NCI-H748 treated with DMSO at 0.1 percent for 48 hours (cell line): ENCODE results near the gene TMEM225B.
"Not testable (repeated sequence)": the region's sequence is repeated elsewhere in the genome, so short reads cannot be mapped to it uniquely, and the experiment has no call there.

Source experiments
- DNase-seq: peaks from one replicate; lab custom pipeline; 2025; lab: John Stamatoyannopoulos, UW

The TMEM225B gene

DNA sequence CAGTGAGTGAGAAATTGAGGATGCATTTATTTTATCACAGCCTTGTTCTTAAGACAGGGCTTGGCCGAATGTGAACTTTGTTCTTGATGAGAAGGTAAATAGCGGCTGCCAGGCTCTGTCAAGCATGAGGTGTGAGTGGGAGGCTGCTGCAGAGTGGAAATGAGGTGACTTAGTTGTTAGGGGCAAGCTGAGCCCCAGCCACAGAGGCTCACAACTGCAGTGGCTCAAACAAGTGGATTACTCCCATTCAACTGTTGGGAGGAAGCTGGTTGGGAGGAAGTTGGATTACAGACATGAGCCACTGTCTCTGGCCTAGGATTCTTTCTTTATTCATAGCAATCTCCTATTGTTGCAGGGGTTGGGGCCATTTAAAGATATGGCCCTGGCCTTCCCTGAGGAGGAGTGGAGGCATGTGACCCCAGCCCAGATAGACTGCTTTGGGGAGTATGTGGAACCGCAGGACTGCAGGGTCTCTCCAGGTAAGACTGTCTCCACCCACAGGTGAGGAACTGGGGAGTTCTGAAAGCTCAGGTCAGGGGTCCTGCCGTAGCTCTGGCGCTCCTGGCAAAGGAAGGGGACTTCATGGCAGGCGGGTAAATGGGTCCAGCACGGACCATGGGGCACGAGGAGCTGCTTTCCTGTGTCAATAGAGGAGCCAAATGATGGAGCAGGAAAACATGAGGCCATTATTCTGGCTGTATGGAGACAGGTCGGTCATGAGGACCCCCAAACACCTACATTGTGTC lies 25.8 kb downstream of the TMEM225B start:
- DNase-seq = no peak

DNA sequence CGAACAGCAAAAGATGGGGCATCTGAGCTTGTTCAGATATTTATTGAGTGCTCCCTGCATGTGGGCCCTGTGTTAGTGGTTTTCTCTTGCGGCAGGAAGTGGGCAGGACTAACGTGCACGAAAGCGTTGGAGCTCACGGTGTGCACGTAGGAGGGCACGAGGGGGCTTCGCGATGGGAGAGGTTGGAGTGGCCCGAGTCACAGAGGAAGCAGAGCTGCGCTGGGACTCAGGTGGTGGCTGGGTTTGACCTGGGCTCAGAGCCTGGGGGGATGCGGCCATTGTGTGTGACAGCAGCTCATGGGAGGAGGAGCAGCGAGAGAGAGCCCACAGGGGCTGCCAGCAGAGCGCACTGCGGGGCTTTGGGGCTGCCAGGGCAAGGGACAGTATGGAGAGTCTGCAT lies 26.4 kb downstream of the TMEM225B start:
- no peak for DNase-seq

DNA sequence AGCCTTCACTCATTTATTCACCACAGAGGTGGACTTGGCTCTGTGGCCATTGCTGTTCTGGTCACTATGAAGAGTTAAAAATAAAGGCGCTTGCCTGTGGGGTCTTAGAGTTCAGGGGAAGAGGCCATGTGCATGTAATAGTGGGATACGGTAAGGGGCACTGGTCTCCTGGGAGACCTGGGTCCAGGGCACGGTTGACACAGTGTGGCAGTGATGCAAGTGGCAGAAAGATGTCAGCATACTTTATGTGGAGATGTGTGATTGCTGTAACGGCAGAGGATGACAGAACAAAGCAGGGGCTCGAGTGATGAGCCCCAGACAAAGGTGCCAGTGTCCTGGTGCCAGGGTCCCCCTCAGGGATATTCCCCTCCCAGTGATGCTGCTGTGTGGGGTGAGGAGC lies 27.3 kb downstream of the TMEM225B start:
- no peak for DNase-seq

DNA sequence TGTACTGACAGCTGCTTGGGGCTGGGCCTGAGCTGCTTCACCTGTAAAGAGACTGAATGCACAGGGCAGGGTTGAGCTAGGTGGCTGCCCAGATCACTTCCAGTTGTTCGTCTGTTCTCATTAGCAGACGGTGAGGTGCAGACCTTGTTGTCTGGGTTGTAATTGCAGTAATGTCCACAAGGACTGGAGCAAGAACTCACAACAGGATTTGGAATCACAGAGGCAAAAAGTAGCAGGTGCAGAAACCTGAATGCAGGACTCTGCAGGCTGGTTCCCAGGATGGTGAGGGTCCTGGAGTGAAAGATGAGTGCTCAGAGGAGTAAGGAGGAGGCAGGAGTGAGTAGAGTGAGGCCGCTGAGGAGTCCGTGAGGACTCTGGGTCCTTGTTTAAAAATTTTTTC lies 27.9 kb downstream of the TMEM225B start:
- no peak for DNase-seq

DNA sequence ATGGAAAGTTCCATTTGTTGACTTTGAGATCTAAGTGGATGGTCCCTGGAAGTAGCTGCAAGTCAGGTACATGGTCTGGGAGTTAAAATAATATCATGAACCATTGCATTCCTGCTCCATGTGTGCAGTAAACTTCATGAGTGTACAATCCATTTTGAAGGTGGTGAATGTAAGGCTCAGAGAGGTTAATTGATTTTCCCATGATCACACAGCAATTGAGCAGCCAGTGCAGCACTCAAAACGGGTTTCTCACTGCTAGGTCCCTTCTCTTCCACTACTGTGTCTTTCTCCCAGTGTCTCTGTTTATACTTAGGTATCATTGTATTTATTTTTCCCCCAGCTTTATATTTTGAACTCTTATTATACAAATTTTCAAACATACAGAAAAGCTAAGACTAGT lies 28.6 kb downstream of the TMEM225B start:
- no peak for DNase-seq

DNA sequence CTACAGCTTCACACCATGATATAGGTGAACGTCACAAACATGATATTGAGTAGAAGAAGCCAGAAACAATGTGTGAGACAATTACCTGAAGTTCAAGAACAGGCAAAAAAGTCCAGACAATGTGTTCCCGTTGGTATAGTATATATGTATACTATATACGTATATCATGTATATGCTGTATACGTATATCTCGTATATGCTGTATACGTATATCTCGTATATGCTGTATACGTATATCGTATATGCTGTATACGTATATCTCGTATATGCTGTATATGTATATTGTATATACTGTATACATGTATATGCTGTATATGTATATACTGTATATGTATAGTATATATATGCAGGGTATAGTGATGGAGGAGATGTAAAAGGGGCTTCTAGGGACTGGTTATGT lies 29.4 kb downstream of the TMEM225B start:
- no peak for DNase-seq

DNA sequence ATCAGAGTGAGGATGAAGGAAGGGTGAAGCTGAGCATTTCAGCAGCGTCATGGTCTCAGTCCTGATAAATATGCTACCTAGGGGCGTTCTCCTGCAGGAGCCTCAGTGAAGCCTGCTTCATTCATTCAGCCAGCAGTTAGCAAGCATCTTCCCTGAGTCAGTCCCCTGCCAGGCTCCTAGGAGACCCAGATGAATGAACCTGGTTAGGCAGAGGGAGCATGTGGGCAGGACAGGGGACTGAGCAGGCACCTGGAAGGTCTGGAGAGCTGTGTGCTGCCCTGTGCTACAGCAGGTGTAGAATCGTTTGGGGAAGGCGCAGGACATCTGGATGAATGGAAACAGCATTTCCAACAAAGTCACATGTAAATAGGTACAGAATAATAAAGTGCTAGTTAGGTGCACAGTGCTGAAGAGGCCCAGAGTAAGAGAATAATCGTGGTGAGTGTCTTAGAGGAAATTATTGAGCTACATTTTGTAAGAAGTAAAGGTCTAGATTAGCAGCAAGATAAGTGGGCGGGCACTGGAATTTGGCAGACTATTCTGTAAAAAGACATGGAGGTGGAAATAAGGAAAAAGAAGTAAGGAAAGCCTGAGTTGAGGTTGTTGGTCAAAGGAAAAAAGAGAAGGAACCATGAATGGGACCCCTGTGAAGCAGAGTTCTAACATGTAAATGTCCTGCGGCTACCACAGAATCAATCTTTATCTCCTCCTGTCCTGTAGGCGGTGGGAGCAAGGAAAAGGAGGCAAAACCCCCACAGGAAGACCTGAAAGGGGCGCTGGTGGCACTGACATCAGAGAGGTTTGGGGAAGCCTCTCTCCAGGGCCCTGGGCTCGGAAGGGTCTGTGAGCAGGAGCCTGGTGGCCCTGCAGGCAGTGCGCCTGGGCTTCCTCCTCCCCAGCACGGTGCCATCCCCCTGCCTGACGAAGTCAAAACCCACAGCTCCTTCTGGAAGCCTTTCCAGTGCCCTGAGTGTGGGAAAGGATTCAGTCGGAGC lies 30.7 kb downstream of the TMEM225B start:
- DNase-seq = no peak

DNA sequence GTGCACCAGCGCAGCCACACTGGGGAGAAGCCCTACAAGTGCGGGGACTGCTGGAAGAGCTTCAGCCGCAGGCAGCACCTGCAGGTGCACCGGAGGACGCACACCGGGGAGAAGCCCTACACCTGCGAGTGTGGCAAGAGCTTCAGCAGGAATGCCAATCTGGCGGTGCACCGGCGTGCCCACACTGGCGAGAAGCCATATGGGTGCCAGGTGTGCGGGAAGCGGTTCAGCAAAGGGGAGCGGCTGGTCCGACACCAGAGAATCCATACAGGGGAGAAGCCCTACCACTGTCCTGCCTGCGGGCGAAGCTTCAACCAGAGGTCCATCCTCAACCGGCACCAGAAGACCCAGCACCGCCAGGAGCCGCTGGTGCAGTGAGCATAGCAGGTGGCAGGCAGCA lies 31.6 kb downstream of the TMEM225B start:
- DNase-seq = no peak

DNA sequence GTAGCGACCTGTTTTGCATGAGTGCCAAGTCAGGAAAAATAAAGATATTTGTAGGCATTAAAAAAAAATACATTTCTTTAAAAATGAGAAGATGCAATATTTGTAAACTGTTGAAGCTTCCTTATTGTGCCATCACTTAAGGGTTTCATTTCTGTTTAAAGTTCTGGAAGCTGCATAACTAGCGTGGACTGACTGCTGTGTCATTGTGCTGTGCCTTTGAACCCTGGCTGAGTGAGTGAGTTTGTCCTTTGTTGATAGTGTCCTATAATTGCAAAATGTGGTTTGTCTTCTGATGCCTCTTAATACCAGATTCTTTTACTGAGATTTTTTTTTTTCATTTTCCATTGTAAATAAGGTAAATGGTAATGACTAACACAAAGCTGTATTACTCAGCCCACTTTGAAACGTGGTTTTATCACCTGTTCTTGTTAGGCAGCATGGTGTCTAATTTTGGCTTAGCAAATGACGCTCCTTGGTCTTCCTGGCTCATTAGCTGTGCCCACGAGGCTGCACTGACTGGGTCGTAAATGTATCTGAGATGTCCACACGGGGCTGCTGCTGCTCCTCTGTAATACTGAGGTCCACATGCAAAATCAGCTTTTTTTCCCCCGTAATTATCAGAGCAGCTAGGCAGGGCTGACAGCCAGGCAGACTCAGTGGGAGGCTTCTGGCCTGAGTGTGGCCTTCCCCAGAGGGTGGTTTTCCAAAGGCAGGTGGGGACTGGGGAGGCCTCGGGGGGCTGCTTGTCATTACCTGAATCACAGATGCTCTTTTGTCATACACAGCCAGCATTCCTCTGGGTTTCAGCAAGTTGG lies 33.4 kb downstream of the TMEM225B start:
- no peak for DNase-seq

DNA sequence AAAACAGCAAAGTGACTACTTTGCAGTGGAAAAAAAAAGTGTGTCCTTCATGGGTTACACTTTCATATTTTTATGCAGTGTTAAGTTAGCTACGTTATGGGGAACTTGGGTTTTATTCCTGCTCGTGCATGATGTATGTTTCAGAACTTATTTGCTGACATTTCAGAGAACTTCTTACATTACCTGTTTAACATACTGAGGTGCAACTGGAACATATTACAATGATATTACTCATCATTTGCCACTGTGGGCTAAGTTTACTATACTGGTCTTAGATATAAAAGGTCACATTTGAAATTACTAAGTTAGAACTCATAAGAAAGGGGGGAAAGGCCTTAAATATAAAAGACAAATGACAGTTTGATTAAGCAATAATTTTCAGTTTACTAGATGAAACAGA lies 39.3 kb downstream of the TMEM225B start:
- DNase-seq = not testable (repeated sequence)

DNA sequence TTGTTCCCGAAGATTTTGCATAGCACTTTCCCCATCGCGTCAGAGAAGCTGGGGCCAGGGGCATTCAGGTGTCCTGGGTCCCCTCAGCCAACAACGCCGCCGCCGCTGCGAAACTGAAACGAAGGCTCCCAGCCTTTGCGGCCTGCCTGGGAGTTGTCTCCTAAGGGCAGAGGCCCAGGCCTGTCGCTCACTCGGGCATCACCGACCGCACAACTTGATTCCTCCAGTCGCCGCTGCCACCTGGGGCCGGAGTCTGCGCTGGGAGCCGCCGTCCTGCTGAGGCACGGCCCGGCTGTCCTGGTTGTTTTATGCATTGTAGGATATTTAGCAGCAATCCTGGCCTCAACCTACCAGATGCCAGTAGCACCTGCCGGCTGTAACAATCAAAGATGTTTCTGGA lies 40.7 kb downstream of the TMEM225B start:
- DNase-seq = no peak

DNA sequence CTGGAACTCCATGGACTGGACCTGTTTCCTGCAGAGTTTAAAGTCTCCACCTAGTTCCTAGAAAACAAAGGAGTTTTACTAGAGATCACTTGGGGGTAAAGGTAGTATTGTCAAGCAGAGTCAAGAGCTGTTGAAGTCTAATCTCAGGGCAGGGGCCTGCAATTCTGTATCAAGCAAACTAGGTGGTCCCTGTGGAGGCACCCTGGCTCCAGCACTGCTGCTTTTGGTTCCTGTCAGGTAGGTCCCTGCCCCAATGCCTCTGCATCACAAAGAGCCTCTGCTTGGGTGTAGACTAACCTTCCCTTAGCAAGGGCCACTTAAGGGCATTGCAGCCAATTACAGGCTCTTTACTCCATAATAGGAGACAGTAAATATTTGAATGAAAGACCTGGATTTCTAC lies 41.2 kb downstream of the TMEM225B start:
- DNase-seq = no peak

DNA sequence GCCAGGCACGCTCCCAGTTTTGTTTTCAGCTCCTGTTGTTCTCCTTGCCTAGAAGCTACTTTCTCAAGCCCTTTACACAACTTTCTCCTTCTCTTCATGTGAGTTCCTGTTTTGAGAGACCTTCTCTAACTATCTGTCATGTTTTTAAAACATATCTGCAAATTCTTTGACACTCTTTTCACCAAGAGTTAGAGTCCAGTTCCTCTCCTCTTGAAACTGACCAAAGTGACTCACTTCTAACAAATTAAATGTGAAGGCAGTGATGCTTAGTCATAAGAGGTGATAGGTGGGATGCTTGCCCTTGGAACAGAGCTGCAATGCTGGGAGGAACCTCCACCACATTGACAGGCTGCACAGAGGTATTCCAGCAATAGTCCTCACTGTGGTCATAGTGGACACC lies 44.0 kb downstream of the TMEM225B start:
- DNase-seq = no peak

DNA sequence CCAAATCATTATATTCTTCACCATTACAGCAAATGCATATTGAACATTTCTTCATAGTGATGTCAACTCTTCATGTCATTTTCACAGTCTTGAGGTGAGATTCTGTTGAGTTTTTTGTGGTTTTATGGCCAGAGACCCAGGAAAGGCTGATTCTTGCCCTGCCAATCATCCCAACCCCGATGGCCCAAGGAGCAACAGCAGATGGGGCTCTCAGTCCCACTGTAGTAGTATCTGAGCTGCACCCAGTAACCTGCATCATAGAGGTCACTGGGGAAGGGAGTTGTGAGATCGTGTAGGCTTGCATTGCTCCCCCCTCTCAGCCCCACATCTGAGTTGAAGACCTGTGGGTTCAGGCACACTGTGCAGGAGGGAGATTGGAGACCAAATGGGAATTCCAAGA lies 45.4 kb downstream of the TMEM225B start:
- DNase-seq = no peak

DNA sequence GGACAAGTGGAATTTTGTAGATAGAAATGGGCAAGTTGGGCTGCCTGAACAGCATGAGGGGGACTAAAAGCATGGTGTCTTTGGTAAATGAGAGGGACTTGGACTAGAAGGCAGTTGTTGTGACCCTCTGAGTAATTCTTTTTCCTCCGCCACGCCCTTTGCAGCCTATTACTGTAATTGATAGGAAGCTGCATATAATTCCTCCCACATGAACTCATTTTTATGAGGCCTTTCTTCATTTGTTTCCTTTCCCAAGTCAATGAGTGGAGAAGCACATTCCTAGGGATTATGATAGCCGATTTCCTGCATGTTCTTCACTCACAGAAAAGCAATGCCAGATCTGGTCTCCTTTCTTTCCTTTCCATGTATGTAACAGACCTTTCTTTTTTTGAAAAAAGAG lies 46.4 kb downstream of the TMEM225B start:
- DNase-seq = no peak

DNA sequence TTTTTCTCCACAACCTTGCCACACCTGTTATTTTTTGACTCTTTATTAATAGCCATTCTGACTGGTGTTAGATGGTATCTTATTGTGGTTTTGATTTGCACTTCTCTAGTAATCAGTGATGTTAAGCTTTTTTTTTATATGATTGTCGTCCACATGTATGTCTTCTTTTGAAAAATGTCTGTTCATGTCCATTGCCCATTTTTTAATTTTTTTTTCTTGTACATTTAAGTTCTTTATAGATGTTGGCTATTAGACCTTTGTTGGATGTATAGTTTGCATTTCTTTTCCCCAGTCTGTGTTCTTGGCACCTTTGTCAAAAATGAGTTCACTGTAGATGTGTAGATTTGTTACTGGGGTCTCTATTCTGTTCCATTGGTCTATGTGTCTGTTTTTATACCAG lies 47.5 kb downstream of the TMEM225B start:
- DNase-seq = no peak

DNA sequence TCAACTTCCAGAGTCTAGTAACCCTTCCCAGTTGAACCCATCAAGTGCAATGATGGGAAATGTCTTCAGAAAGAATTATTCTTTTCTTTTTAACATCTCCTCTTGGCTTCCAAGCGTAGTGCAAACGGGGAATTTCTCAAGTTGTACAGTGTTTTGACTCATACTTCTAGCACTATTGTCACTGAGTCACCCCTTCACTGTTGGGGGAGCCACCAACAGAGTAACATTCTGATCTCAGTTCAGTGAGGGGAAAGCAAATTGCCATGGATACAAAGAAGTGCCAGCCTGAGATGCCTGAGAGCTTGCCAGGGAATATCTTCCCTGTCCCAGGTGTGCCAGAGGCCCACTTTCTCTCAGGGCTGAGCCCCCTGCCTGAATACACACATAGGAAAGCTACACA lies 50.8 kb downstream of the TMEM225B start:
- DNase-seq = no peak

DNA sequence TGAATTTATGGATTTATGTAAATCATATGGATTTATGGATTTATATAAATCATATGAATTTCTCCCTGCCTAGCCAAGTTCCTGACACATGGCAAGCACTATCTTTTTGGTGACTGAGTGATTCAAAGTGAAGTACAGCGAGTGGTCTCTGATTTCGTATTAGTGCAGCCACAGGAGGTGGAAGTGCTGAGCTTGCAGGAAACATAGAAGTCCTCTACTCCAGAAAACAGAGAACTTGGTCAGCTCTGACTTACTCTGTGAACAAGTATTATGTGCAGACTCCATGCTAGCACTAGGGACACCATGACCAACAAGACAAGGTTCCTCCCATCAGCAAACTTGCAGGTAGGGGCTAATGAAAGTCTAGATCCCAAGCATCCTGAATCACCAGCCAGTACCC lies 53.2 kb downstream of the TMEM225B start:
- DNase-seq = no peak

DNA sequence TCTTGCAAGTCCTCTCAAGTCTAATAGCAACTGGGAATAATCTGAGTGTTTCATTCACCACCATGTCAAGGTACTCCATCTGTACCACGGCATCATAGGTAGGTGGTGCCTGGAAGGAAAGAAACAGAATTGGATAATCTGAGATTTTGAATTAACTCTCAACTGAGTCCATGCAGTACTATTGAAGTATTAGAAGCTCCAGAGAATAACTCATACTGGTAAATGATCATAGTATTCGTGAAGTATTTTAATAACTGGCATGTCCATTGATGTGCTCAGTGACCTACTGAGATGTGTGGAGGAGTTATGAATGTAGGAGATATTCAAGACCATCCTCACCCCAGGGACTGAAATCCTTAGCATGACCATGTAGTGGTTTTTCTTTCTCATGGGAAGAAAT lies 54.6 kb downstream of the TMEM225B start:
- DNase-seq = no peak

DNA sequence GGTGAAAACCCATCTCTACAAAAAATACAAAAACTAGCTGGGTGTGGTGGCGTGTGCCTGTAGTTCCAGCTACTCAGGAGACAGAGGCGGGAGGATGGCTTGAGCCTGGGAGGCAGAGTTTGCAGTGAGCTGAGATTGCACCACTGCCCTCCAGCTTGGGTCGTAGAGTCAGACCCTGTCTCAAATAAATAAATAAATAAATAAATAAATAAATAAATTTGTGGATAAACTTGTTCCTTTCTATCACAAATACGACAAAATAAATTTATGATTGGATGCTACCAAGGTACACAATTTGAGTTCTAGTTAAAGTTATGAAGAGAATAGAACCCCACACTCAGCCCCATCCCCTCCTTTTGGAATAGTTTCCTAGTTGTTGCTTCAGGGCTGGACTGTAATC lies 55.2 kb downstream of the TMEM225B start:
- not testable (repeated sequence) for DNase-seq

DNA sequence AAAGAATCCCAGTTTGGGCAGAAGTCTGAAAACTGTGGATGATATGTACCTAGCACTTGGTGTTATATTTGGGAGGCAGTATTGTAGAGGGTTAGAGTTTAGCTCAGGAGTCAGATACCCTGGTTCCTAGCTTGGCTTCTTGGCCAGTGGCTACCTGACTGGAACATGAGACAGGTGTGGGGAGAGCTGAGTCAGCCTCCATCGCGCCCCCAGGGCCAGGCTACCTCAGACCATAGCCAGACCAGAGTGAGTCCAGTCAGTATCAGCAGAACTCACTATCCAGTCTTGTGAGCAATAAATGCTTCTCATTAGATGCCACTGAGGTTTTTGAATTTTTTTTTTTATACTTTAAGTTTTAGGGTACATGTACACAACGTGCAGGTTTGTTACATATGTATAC lies 55.7 kb downstream of the TMEM225B start:
- DNase-seq = no peak

DNA sequence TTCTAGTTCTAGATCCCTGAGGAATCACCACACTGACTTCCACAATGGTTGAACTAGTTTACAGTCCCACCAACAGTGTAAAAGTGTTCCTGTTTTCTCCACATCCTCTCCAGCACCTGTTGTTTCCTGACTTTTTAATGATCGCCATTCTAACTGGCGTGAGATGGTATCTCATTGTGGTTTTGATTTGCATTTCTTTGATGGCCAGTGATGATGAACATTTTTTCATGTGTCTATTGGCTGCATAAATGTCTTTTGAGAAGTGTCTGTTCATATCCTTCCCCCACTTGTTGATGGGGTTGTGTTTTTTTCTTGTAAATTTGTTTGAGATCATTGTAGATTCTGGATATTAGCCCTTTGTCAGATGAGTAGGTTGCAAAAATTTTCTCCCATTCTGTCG lies 56.6 kb downstream of the TMEM225B start:
- DNase-seq = not testable (repeated sequence)
